GM20431 (cell line): ENCODE measurements around the gene LBX2.

Source experiments
- in situ Hi-C: fragments of 300-500 bp; cut with MseI, MboI; formaldehyde crosslinking; loops from one replicate; pipeline ENCODE4 v1.15.0; 2020; ENCODE audit warnings: low sequenced_read_pairs; ENCODE audit not compliant: unreplicated experiment

The LBX2 gene

GRCh38 chr2:74499267-74499939 lies at the start of gene LBX2:
Gene LBX2, minus strand, starts transcription at chr2:74499603. Its CDS starts 66 bp downstream, at chr2:74499537.
- in situ Hi-C loops = loop anchor here (25.0 kb wide), 1 partner anchor 88 kb away; no protein-coding TSS in a partner anchor

- in situ Hi-C loops = no loop called here
Measured at GRCh38 chr2:74548285-74548899, 49.0 kb upstream of the LBX2 start.

DNA sequence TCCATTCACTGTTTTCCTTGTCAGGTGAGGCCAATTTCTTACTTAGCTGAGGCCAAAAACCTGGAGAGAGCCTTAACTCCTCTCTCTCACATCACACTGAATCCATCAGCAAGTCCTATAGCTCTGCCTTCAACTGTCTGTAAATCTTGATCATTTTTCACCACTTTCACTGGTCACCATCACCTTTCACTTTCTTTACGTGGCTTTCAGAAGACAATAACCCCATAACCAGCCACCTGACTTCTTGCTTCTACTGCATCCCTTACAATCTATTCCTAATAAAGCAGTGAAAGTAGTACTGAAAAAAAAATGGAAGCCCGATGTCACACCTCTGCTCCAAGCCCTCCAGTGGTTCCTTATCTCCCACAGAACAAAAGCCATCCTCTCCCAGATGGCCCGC lies 46.6 kb upstream of the LBX2 start:
- in situ Hi-C loops = no loop called here

DNA sequence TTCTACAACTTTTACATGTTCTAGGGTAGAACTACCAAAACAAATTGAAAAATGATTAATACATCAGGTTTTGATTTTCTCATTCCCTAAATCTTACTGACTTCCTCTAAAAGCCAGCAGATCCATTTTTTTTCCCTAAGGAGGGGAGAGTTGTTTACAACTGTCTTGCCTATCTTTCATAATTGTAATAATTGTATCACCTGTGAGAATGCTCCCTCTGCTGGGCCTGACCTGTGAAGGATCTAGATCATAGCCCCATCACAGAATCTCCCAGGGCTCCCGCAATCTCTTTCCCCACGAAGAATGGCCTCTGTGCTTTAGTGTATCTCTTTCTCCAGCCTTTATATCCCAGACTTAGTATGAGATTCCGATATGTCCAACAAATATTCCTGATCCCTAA lies 45.2 kb upstream of the LBX2 start:
- in situ Hi-C loops = no loop called here

DNA sequence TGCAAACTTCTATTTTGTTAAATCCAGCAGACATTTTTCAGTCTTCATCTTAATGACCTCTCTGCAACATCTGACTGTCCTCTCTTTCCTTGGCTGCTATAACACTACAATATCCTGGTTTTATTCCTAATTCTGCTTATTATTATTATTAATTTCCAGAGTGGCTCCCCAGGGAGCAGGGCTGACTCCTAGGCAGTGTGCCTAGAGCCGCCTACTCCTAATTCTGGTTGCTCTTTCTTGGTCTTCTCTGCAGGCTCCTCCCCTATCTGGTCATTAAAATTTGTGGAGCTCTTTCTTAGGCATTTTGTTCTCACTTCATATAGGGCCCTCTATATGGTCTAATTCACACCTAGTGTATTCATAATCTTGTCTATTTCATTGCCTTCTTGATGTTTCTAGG lies 43.6 kb upstream of the LBX2 start:
- in situ Hi-C loops = no loop called here

DNA sequence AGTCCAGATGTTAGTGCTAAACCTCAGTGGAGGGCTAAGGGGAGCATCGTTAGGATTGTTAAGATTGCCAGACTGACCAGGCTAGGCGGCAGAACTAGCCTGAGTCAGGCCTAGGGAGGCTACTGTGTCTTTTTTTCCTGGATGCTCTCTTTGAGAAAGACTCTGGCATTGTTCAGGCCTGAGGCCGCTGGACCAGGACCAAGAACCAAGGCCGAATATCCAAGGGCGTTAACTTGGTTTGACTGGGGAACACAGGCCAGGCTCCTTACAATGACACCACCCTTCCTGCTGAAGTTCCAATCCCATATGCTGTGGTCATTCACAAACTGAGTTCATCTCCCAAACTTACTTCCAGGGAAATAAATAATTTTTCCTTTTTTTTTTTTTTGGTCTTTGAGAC lies 40.9 kb upstream of the LBX2 start:
- in situ Hi-C loops = no loop called here

GRCh38 chr2:74538881-74539339 lies 39.5 kb upstream of the LBX2 start:
- in situ Hi-C loops = no loop called here

DNA sequence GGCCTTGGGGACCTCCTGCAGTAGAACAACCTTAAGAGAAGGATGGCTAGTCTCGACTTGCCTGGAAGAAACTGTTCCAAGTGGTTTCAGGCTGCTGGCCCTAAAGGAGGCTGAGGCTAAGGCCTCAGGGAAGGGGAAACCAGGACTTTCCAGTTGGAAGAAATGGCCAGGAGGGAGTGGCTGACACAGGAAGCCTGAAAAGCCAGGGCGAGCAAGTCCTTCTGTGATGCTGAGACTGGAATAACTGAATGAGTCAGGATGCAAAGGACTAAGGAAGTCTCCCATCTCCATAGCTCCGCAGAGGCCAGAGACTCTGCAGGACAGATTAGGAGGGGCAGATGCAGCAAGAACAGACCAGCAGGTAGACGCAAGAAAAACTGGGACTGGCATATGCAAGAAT lies 37.7 kb upstream of the LBX2 start:
- in situ Hi-C loops = no loop called here

- in situ Hi-C loops = no loop called here
Measured at GRCh38 chr2:74536166-74536950, 37.0 kb upstream of the LBX2 start.

DNA sequence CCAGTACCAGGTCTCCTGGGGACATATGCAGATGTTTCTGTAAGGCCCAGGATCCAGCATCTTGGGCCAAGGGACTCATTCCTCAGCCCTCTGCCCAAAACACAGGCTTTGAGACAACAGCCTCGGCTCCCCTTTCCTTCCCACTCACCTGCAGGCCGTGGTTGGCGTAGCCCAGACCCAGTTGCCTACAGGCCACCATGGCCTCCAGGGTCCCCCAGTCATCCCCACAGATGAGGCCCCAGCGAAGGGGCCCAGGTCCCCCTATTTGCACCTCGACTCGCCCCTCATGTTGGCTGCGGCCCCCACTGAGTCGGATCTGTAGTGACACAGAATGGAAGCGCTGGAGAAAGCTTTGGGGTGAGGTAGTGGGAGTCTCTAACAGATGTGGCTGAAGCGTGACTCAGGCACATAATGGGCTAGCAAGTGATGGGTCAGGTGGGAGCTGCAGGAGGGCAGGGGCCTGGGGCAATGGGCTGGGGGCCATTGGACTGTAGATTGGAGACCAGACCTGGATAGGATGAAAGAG lies 36.1 kb upstream of the LBX2 start:
- in situ Hi-C loops = no loop called here

GRCh38 chr2:74534411-74534810 lies 35.0 kb upstream of the LBX2 start:
- in situ Hi-C loops = no loop called here

DNA sequence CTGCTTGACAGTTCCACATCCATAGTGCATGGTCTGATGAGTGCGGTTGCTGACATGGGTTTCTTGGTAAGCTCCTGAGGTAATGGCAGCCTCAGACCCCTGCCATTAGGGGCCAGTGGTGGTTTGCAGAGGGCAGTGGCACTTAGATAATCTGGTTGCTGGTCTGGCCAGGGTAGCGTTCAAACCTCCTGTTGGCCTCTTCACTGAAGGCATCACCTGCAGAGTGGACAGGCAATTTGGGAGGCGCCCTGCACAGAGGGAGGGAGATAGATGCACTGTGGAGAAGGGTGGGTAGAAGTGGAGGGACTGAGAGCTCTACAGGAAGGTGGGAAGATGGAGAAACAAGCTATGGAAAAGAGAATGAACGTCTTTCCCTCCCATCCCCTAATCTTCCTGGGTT lies 34.1 kb upstream of the LBX2 start:
- in situ Hi-C loops = no loop called here

DNA sequence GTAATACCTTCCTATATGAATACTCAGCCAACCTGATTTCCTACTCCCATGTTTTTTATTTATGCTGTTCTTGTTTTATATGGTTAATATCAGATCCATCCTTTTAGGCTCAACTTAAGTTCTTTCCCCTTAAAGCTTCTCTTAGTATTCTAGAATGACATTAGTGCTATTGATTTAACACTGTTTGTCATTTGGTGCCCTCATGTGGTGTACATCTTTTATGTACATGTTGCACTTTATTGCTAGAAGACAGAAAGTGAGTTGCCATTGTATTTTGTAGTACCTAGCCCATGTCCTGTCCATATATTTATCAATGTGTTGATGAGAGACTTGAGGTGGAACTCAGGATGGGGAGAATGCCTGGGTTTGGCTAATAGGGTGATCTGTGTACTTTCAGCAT lies 32.8 kb upstream of the LBX2 start:
- in situ Hi-C loops = no loop called here

DNA sequence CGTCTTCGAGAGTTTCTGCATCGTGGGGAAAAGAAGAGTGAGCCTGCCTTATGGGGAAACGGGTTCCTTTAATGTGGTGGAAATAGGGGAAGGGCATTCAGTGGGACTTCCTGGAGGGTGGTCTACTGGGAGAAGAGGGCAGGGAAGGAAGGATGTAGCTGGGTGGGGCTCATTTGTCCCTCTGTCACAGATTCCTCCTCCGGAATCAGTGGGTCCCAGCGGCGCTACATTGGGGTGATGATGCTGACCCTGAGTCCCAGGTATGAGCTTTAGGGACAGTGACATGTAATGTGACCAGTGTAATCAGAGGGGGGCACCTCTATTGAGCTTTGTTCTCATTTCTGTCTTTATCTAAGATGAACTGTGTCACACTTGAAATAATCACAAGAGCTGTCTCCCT lies 32.3 kb upstream of the LBX2 start:
- in situ Hi-C loops = no loop called here

- in situ Hi-C loops = no loop called here
Measured at GRCh38 chr2:74530239-74531187, 31.1 kb upstream of the LBX2 start.

DNA sequence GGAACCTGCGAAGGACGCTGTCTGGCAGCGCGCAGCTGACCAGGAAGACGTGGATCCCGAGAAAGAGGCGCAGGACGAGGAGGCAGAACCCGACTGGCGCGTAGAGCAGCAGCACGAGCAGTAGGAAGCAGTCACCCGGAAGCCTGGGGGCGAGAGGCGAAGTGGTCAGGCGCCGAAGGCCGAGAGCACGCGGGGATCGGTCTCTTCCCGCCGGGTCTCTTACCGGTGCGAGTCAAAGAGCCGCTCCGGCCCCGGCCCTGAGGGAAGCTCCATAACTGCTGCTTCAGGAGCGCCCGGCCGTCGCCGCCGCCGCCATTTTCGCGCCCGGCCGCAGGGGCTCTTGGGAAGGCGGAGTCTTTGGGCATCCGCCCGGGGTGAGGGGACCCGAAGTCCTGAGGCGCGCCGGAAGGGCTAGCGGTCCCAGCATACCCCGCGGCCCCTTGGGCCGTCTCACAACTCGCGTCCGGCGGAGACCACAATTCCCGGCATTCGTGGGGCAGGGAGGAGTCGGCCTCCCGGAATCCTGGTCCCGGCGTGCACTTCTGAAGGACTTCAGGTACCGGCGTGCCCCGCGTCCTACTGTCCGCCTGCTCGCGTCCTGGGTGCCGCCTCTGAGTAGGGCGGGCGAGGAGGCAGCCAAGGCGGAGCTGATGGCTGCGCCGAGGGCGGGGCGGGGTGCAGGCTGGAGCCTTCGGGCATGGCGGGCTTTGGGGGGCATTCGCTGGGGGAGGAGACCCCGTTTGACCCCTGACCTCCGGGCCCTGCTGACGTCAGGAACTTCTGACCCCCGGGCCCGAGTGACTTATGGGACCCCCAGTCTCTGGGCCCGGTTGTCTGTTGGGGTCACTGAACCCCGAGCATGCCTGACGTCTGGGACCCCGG lies 30.2 kb upstream of the LBX2 start, which contains the start of the genes AUP1 and HTRA2:
Gene AUP1, minus strand, starts transcription at position 350 of the 882 bp plus-strand sequence. Its CDS starts 77 bp downstream, at position 273.
Gene HTRA2, plus strand, starts transcription at position 577 of the 882 bp plus-strand sequence. Its CDS starts 74 bp downstream, at position 651.
- in situ Hi-C loops = no loop called here

DNA sequence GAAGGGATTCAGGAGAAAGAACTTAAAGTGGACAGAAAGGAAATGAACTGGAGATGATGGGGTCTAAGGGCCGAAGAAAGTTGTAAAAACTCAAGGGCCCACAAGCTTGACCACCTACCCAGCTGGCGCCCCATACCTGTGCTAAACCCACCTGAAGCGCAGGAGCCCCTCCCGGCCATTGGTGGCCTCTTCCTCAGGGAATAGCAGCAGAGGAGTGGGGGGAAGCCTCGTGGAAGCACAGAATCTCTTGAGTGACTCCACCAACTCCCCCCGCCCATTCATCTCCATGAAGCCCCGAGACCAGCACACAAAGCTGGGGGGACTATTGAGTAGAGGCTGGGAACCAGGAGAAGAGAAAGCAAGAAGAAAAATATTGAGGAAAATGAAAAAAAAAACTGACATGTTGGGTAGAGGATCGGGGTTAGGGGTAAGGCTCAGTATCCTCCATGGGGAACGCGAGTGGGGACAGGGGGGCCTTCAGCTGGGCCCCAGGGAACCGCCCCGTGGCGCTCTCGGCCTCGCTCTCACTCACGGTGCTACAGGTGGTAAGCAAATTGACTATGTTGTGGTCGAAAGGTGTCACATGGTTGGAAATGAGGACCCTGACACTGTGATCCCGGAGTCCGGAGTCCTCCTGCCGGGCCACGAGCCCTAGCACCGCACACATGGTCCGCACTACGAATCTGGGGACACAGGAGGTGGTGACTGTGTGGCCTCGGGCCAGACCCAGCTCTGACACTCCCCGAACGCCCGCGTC lies 29.4 kb upstream of the LBX2 start:
- in situ Hi-C loops = no loop called here

- in situ Hi-C loops = no loop called here
Measured at GRCh38 chr2:74527741-74528140, 28.3 kb upstream of the LBX2 start.
